ENCODE measurements around the gene TIAM2. TPM values are rescaled to one million over a fixed set of nuclear protein-coding genes. Genes with fewer than 3 reads are reported as not detected.
"Not testable (repeated sequence)": the region's sequence is repeated elsewhere in the genome, so short reads cannot be mapped to it uniquely, and the experiment has no call there.

TIAM2 gene
- total RNA-seq, 1 donor from 2014 or later, result 24.6 TPM

DNA sequence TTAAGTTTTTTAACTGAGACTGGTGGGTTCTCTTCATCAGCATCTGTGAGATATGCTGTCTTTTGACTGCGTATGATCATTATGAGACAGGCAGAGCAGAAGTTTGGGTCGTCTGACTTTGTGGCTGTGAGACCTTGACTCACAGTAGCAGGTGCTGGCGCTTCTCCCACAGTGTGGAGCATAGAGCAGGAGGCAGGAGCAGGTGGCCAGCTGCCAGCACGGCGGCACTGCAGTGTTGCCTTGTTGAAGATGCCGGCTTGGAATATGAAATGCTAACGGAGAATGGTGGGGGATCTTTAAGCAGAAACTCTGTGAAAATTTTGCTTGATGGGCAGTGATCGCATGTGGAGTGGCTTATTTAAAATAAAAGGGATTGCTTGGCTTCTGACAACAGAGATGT lies 105.0 kb downstream of the TIAM2 start:
- no peak for DNase-seq (ENCODE audit: low spot score)

DNA sequence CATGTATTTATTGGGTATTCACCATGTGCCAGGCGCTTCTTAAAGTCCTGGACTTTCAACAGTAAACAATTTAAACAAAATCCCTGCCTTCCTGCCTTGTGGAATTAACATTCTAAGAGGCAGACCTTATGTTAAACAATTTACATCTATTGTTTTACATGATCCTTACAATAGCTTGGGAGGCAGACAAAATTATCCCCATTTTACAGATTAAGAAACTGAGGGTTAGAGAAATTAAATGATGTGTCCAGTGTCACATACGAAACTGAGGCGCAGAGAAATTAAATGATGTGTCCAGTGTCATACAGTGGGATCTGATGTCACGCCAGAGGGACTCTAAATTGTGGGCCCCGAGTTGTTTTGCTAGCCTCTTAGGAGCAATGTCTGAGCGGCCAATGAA lies 105.5 kb downstream of the TIAM2 start:
- no peak for DNase-seq (ENCODE audit: low spot score)

DNA sequence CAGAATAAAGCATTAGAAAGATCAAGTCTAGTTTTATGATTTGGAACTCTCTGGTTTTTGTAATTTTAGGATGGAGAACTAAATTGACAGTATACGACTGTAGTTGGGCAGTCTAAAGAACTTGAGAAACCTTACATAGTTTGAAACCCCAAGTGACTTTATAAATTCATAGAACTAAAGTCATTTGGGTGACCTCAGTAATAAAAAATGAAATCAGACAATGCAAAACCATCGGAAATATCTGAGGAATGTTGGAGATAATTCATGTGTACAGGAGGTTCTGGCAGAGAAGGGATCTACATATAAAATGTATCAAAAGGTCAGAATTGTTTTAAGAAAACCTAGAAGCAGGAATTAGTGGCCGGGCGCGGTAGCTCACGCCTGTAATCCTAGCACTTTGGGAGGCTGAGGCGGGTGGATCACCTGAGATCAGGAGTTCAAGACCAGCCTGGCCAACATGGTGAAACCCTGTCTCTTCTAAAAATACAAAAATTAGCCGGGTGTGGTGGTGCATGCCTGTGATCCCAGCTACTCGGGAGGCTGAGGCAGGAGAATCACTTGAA lies 108.0 kb downstream of the TIAM2 start:
- not testable (repeated sequence) for DNase-seq (ENCODE audit: low spot score)

DNA sequence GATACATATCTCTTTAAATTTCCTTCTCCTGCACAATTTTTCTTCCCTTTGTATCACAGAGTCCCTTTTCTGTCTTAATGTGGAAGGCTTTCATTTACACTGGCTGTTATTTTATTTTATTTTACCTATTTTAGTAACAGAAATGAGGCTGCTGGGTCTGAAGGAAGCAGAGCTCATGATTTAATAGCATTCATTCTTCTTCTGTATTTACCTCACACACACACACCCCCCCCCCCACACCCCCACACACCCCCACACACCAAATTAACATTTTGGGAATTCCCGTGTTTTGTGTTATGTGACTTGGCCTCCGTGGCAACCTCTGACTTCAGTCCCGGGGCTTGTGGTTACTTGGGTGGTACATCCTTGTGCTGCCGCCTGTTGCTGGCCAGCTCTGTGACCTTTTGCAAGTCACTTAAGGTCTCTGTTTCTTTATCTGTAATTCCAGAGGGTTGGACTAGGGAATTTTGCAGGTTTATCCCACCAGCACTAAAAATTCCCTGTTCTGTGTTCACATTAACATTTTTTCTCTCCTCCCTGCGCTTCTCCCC lies 108.8 kb downstream of the TIAM2 start:
- no peak for DNase-seq (ENCODE audit: low spot score)

DNA sequence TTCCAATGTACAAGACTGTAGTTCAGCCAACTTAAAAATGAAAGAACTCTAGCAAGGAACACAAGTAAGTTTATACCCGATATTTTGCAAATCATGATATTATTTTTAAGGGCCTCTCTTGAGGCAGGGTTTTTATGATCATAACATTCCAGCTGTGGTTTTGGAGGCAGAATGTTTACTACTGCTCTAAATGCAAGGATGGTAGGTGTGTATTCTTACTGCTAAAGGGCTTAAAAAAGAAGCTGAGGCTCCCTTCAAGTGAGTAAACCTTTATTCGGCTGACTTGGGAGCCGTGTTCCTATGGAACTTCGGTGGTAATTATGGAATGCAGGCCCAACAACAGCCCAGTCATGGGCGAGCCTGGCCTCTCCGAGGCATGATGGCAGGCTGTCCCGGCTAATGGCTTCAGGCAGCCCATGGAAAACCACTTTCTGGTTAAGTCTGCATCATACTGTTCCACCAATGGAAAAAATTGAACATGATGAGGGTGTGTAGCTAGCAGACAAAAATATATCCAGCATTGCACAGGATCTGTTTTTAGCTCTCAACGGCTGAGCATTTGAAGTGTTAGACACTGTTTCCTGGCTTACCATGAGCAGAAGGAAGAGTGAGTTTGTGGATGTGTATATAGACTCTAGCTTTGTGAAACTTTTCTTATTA lies 111.5 kb downstream of the TIAM2 start:
- no peak for DNase-seq (ENCODE audit: low spot score)

DNA sequence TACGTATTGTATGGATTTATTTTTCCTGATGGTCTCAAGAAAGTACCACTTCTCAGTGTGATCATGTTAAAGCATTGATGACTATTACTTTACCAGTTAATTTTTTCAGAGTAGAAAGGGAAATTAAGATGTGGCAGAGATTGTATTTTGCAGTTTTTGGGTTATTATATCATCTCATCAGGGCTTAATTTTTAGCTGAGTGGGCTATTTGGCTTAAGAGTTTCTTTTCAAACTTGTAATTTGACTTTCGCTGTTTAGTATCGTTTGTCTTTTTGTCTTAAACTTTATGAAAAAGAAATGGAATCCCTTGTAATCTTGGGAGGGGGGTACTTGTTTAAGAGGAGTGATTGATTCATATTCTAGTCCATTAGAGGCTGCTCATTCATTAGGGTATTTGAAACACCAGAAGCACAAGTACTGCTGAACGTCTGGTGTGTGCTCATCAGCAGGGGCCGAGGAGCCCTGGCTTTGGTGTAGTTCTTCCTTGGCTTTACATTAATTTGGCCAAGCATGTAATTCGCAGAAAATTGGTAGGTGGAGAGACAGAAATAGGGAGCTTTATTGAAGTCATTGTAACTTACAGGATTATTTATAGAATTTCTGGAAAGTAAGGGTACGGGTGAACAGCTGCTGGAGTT lies 112.4 kb downstream of the TIAM2 start:
- no peak for DNase-seq (ENCODE audit: low spot score)

DNA sequence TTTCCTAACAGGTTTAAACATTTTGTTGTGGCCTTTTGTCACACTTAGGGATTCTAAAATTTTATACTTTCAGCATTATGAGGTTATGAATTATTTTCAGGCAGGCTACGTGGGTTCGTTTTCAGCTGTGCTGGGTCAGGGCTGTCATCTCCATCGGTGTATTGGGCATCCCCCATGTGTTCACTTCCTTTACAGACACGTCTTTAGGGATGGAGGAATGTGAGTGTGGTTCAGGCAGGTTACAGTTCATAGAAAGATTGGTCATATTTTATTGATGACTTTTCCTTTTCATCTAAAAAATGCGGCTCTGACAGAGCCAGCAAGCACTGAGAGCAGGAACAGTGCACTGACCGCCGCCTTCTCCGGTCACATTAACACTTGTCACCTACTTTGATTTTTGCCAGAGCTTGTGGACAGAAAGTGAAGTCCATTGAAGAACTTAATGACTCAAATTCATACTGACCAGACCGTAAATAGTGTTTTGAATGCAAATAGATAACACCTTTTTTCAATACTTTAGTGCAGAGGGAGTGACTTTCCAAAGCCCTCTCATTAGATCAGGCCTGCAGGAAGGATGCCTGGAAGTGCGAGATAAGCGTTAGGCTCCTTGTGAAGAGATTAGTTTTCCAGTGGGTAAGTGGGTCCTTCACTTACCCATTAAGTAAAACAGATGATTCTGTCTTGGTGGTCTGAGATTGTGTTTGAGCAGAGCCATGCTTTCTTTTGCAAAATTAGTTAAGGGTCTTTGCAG lies 113.1 kb downstream of the TIAM2 start:
- DNase-seq (ENCODE audit: low spot score), result no peak

DNA sequence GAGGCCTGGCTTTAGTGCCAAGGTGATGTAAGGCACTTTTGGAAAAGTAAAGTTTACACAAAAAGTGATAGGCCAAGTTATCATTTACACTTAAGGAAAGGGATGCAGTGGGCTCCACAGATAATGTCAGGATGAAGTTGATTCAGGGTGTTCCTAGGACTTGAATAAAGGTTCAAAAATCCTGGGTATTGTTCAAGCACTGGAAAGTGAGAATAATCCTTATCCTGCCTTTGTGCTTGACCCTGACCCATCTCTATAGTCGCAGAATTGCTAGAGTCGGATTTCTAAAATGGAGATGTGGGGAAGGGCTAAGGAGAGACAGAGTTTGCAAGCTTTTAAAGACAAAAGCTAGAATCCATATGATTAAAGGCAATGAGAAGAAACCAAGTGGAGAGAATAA lies 115.6 kb downstream of the TIAM2 start:
- no peak for DNase-seq (ENCODE audit: low spot score)

DNA sequence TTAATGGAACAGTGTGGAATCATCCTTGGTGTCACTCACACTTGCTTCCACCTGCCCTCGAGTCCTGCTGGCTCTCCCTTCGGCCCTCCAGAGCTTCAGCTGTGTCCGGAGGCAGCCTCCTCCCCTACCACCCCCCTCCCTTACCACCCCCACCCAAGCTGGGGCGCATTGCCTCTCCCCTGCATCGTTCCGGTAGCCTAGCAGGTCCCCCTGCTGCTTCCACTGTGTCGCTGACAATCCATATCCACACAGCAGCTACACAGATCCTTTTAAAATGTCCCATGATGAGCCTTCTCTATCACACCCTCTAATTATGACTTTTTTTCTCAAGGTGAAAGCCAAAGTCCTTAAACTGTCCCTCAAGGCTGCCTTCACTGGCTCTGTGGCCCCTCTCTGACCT lies 117.6 kb downstream of the TIAM2 start:
- no peak for DNase-seq (ENCODE audit: low spot score)

DNA sequence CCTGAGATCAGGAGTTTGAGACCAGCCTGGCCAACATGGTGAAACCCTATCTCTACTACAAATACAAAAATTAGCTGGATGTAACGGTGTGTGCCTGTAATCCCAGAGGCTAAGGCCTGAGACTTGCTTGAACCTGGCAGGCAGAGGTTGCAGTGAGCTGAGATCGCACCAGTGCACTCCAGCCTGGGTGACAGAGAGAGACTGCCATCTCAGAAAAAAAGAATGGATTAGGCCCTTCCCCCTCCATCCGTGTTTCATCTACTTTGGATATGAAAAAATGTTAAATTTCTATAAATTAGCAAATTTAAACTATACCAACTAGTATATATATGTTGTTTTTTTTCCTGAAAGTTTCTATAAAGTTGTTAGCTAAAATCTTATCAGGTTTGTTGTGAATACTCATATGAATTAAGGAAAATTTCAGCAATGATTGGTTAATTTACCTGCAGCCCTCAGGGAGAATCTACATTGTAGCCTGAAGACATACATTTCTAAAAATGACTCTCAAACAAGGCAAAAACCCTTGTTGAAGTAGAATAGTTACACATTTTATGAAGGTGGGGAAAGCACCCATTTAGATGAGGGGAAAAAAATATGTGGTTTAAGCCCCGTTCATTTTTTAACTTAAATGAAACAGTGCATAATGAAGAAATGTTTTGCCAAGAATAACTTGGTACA lies 120.9 kb downstream of the TIAM2 start:
- no peak for DNase-seq (ENCODE audit: low spot score)

DNA sequence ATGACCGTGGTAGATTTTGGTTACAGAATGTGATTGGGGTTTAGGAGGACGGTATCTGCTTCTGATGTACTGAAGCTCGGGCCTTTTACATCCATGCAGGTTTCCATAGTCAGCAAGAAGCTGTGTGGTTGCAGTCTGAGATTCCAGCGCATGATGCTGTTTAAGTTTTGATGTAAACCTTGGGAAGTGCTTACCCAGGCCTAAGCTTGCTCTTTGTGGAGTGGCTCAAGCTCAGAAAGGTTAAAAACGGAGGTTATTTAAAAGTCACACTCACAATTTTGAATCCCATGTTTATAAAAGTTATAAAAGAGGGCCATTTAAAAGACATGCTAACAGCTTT lies 121.4 kb downstream of the TIAM2 start:
- DNase-seq (ENCODE audit: low spot score), result no peak

DNA sequence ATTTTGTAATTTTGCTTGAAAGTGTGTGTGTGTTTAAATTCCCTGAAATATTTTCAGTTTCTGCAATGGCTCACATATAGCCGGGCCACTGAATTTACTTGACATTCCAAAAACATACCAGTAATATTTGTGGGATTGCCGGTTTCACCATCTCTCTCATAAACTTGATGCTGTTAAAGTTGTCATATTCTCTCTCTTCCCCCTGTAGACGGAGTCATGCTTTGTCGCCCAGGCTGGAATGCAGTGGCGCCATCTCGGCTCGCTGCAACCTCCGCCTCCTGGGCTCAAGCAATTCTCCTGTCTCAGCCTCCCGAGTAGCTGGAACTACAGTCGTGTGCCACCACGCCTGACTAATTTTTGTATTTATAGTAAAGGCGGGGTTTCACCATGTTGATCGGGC lies 122.1 kb downstream of the TIAM2 start:
- no peak for DNase-seq (ENCODE audit: low spot score)

DNA sequence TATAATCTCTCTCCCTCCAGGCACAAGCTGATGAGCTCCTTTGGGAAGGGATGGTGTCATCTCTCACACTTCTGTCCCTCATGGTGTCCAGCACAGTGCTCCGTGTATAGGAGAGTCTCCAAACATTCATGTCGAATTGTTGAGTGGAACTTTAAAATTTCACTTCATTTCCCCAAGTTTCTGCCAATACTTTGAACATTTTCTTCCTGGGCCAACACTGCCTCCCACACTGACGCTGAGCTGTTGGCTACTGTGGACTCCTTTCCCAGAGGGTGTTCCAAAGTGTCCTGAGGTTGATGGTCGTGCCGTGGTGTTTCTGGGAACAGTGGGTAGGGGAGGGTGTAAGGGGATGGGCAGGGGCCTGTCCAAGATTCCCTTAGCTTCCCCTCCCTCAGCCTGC lies 122.7 kb downstream of the TIAM2 start:
- no peak for DNase-seq (ENCODE audit: low spot score)

DNA sequence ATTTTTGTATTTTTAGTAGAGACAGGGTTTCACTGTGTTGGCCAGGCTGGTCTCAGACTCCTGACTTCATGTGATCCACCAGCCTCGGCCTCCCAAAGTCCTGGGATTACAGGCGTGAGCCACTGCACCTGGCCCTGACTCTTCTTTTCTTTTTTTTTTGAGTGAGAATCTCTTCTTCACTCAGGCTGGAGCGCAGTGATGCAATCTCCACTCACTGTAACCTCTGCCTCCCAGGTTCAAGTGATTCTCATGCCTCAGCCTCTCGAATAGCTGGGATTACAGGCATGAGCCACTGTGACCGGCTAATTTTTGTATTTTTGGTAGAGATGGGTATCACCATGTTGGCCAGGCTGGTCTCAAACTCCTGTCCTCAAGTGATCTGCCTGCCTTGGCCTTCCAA lies 124.1 kb downstream of the TIAM2 start:
- DNase-seq (ENCODE audit: low spot score), result not testable (repeated sequence)

DNA sequence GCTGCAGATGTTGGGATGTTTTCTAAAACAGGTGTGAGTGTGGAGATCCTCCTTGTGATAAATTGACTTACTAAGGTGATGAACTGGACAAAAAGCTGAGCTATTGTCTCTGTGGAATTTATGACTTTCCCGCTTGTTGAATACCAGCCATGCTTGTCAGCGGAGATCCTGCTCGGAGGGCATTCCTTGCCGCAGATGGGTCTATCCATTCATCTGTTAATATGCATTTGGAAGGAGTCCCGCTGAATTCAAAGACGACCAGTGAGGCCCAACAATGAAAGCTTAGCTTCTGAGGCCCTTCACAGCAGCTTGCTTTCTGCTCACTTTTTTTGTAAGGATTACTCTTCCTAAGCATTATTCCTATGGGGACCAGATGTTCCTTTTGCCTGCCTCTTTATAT lies 124.9 kb downstream of the TIAM2 start:
- no peak for DNase-seq (ENCODE audit: low spot score)

DNA sequence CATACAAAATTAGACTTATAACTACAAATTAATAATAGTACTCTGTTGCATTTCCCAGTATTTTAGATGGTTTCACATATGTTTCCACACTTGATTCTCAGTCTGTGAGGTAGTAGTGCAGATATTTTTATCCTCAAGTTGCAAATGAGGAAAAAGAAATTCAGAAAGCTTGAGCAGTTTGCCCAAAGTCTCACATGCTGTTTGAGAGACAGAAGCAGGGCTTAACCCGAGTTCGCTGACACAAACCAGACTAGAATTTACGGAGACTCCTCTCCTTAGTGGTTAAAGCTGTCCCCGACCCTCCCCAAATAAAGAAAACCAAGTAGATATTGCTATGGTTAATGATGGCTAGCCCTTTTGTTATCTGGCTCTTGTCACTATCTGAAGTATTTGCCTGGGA lies 126.2 kb downstream of the TIAM2 start:
- no peak for DNase-seq (ENCODE audit: low spot score)

DNA sequence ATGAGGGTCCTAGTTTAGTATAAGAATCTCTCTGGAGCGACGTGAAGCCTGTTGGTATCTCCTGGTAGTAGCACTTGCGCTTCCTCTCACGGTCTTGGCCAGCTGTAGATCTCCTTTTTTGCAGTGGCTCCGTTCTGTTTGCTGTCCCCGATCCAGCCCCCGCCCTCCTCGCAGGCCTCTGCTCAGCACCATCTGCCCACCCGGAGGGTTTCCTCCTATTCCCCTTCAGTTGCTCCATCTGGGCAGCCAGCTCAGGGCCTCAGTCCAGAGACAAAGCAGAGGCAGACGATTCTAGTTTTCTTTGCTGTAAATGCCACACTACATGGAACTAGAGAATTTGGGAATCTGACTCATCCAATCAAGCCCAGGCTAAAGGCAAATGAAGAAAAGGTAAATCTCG lies 126.6 kb downstream of the TIAM2 start:
- DNase-seq (ENCODE audit: low spot score), result no peak

DNA sequence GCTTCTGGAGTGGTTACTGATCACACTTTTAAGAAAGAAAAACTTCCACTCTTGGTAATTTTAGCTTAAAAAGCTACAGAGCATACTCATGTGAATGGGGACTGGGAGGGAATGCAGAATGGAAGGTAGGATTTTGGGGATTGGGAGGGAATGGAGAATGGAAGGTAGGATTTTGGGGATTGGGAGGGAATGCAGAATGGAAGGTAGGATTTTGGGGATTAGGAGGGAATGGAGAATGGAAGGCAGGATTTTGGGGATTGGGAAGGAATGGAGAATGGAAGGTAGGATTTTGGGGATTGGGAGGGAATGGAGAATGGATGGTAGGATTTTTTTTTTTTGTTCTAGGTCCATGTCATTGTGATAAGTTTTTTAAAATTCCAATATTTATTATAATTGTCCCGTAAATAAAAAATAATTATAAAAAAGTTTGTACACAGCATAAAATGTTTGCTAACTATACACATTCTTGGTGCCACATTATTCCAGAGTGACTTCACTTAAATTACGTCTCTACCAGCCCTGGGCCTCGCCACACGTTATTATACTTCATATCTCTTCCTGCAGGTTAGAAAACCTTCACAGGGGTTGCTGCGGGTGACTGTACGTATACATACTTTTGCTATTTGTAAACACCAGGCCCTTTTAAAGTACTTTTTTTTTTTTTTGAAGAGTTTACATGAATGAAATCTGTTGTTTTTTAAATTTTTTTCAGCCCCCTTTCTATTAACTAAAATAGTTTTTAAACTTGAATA lies 127.3 kb downstream of the TIAM2 start:
- DNase-seq (ENCODE audit: low spot score), result no peak

DNA sequence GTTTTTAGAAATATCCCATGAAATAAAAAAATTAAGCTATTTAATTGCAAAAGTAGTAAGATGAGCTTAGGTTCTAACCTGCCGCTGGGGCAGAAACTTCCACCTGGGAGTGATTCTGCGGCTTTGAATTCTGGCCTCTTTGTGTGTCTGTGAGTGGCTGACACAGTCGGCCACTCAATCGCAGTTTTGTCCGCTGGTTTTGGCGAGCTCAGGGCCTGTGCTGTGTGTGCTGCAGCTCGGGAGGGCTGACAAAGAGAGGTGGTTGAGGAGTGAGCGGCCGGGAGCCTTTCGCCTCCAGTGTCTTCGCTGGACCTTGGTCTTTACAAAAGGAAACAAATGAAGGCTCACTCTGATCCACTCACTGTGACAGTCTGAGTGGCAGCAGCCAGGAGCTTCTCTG lies 128.4 kb downstream of the TIAM2 start:
- no peak for DNase-seq (ENCODE audit: low spot score)

DNA sequence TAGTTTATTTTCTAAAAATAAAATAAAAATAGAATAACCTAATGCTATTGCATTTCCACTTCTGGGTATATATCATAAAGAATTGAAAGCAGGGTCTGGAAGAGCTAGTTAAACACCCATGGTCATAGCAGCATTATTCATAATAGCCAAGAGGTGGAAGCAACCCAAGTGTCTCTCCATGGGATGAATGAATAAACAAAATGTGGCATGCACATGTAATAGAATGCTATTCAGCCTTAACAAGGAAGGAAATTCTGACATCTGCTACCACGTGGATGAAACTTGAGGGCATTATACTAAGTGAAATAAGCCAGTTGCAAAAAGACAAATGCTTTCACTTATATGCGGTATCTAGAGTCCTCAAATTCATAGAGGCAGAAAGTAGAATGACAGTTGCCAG lies 130.8 kb downstream of the TIAM2 start:
- DNase-seq (ENCODE audit: low spot score), result no peak

DNA sequence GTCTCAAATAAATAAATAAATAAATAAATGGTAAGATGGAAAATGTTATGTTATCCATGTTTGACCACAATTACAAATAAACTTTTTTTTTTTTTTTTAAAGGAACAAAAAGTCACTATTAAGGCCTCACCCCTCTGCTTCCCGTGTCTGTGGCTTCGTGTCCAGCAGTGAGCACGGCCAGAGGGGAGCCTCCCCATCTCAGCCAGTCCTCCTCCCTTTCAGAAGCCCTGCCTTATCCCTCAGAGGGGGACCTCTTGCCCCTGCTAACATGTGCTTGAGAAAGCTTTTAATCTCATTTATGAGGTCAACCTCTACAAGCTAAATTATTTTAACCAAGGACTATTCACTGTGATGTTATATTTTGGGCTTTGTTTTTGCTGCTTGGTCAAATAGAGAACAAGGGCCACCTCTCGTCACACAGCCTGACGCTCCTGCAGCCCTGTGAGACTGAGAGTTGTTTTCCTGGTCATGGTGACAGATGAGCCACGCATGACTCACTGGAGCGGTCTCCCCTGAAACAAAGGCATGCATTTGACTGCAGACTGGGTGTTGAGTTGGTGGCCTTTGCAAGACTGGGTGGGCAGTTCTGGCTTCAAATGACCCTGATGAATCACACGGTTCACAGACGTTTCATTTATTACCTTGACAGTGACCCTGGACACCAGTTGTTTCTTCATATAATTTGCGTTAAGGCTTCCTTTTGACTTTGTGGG lies 131.8 kb downstream of the TIAM2 start:
- DNase-seq (ENCODE audit: low spot score), result no peak

Data from mucosa of gallbladder (tissue), 1 donor.